ENCODE measurements around the gene DNAL4.

The DNAL4 gene

DNA sequence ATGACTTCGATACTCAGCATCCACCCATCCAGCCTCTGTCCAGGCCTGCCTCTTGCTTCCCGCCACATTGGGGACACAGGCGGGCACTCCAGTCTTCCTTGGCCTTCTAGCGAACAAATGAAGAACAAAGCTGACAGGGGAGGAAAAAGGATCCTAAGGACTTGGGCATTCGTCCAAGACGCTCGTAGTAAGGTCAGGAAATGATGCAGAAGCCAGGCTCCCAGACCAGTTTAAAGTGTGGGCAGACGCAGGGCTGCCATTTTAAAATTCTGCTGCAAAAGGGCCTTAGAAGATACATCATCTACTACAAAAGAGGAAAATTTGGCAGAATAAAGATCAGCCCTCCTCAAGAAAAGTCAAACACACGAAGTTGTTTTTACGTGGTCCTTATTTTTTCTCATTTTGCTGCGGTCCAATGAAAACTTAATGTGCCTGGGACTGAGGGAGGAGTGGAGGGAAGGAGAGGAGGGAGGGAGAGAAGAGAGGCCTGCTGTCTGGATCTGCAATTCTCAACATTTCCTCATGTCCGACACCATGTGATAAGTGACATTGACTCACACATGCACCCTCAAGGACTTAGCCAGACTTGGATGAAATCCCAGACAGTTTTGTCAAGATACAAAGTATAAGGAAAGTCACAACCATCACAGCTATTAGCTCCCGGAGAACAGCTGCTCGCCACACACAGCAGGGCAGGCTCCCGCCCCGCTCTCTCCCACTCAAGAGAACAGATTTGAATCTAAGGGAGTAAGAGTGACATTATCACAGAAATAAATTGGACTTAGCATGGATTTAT, 5.7 kb downstream of the DNAL4 start:
- no peak for DNase-seq (ENCODE audit: low read depth in 2 of 2, low spot score in 1 of 2)

DNA sequence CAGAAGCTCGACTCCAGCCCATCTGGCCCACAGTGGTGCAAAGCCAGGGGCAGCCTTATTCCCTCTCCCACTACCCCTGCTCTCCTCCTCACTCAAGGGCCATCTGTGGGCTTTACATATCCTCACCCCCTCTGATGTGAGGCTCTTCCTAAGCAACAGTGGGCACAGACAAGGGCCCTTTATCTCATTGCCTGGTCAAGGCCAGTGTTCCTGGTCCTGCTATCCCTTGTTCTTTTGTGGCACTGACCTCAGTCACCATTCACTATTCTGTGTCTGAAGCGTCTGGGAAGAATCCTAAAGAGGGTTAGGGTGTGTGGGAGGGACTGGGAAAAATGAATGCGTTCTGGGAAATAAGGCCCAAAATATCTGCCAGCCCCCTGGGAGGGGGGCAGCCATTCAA, 7.3 kb downstream of the DNAL4 start:
- no peak for DNase-seq (ENCODE audit: low read depth in 2 of 2, low spot score in 1 of 2)

DNA sequence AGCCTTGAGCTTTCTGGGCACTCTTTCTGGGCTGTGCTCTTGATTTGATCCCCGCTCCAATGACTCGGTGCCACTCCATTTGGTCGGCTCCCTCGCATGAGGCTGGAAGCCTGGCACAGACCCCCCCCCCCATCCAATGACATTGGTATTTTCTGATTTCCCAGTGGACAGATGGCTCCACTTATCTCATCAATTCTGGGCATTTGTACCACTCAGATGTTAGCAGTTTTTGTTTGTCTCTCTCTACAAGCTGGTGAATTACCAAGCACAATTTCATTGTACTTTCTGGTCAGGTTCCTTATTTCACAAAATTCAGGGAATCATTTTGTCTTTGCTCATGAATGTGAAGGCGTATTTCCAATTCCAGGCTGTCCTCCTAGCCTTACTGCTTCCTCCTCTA, 9.1 kb downstream of the DNAL4 start:
- no peak for DNase-seq (ENCODE audit: low read depth in 2 of 2, low spot score in 1 of 2)

DNA sequence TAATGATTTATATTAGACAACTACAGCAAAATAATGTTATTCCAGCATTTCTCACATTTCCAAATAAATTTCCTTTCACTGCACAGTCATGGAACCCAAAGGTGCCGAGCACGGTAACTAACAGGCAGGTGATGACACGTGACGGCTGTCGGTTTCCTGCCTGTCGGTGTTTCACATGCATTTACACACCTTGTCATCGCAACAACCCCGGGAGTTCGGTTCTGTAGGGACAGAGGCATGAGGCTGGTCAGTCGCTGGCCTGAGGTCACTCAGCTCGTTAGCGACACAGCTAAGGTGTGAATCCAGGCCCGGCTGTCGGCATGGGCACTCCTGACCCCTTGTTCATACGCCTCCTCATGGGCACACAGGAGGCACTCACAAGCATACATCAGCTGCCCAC, 9.9 kb downstream of the DNAL4 start:
- DNase-seq (ENCODE audit: low read depth in 2 of 2, low spot score in 1 of 2) = no peak

DNA sequence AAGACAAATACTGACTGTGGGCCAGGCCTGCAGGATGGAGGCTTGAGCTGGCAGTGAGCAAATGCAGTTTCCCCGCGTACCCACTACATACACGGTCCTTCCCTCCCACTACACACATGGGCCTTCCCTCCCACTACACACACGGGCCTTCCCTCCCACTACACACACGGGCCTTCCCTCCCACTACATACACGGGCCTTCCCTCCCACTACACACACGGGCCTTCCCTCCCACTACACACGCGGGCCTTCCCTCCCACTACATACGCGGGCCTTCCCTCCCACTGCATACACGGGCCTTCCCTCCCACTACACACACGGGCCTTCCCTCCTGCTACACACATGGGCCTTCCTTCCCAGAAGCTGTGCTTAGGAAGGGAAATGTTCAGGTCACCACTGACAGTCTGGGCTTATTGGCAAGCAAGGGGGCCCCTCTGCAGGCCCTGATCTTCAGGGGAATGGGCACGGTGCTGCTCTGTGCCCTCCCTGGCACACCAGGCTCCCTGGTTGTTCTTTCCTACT, 10.8 kb downstream of the DNAL4 start:
- DNase-seq (ENCODE audit: low read depth in 2 of 2, low spot score in 1 of 2) = no peak

DNA sequence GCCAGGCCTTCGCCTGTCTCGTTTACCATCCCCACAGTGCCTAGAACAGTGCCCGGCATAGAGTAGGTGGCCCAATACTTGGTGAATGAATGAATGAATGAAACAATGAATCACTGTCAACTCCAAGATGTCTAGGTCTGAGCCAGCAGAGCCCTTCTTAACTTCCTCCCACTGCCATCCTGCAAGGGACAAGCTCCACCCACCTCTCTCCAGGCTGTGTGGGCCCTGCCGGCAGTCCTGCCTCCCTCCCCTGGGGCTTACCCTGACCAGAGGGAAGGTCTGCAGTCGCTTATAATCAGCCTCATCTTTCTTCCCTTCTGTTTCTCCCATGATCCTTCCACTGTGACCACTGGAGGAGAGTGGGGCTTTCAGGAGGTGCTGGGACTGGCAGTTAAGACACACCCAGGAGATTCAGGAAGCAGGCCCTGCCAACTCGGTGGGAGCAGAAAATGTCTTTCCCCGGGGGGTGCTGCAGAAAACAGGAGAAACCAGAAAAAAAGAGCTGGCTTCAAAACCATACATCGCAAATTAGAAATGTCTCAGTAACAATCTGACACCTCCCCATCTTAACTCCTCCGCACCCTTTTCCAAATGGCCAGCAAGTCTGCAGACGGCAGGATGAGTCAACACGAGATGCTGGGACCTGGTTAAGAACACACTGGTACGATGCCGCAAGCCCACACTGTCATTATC, 11.4 kb downstream of the DNAL4 start:
- no peak for DNase-seq (ENCODE audit: low read depth in 2 of 2, low spot score in 1 of 2)

DNA sequence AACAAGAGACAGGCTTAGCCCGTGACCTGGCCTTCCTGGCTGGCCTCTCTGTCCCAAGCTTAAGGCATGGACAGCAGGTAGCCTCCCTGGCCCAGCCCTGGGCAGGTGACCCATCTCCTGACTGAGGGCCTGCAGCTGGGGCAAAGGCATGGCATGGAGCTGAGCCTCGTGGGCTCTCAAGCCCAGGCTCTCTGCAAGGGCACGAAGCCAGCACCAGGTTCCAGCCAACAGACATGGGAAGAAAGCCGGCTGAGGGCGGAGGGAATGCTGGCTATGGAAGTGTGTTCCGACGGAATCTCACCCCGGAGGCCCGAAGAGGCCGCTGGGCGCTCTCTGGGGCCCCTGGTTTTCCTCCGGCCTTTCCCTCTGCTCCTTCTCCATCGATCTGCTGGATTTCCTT, 12.9 kb downstream of the DNAL4 start:
- DNase-seq (ENCODE audit: low read depth in 2 of 2, low spot score in 1 of 2) = no peak

DNA sequence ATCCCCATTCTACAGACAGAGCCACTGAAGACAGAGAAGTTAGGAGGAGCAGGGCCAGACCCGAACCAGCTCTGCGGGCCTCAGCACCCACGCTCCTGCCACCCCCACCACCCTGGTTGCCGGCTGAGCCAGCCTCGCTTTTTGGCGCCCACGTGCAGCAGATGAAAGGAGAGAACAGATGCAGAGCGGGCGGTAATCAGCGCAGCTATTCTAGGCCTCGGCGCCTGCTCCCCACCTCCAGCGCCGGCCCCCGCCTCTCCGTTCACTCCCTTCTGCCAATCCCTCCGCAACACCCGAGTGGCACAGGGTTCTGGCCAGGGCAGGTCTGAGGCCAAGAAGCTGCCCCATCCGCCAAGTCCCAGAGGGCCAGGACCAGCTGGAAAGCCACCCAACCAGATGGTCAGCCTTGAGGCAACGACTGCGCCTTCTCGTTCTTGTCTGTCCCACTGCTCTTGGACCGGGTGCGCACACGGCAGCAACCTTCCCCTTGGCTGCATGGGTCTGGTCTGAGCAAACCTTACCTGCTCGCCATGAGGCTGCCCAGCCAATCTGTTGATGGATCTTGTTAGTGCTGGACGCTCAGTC, 16.8 kb downstream of the DNAL4 start:
- no peak for DNase-seq (ENCODE audit: low read depth in 2 of 2, low spot score in 1 of 2)

DNA sequence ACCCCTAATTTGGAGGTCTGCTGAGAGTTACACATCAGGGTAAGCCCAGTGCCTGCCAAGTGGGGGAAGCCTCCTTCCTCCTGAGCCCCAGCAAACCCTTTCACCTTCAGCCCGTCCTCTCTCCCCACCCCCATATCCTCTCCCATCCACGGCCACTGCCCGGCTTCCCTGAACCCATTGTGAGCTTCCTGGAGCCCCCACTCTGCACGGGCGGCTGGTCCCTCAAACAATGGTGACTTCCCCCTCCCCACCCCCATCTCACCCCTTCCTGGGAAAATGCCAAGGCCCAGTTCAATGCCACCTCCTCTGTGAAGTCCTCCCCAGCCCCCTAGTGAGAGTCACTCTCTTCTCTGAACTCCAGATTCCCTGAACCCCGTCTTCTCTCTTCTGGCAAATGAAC, 17.9 kb downstream of the DNAL4 start:
- no peak for DNase-seq (ENCODE audit: low read depth in 2 of 2, low spot score in 1 of 2)

DNA sequence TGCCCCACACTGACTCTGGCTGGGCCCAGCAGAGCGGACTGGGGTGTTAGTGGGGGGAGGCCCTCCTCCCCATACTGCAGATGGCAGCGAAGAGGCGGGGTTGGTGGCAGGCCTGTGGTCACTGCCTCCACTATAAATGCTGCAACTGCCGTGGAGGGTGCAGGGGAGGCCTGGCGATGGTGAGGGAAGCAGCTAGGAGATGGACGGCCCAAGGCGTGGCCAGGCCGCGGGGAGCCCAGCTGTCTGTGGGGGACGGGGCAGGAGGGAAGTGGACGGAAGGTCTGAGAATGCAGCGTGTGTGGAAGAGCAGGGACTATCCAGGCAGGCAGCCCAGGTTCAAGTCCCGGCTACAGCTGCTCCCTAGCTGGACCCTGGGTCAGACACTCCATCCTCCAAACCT, 18.3 kb downstream of the DNAL4 start:
- DNase-seq (ENCODE audit: low read depth in 2 of 2, low spot score in 1 of 2) = no peak

DNA sequence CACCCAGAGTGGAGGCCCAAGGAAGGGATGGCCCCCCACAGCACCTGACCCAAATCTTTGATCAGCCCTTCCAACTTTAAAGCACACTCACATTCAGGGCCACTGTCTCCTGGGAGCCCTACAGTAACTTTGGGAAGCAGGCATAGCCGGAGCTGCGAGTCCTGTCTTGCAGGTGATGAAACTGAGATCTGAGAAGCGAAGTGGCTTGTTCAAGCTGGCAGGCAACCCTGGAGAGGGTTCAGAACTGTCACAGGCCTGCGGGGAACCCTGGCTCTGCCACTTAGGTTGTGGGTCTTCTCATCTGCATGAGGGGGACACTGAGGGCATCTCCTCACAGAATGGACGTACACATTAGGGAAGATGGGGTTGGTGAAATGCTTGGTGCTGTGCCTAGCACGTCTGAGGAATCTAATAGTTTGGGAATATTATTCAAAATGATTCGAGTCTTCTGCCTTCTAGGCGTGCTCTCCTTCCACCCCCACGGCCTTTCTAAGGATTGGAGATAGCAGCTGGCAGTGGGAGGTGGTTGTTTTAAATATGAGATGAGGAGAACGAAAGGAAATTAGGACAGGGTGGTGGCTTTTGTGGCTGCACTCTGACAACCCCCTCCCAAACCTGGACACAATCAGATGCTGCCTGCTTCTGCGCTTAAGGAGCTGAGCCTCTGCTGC, 19.3 kb downstream of the DNAL4 start:
- DNase-seq (ENCODE audit: low read depth in 2 of 2, low spot score in 1 of 2) = no peak

DNA sequence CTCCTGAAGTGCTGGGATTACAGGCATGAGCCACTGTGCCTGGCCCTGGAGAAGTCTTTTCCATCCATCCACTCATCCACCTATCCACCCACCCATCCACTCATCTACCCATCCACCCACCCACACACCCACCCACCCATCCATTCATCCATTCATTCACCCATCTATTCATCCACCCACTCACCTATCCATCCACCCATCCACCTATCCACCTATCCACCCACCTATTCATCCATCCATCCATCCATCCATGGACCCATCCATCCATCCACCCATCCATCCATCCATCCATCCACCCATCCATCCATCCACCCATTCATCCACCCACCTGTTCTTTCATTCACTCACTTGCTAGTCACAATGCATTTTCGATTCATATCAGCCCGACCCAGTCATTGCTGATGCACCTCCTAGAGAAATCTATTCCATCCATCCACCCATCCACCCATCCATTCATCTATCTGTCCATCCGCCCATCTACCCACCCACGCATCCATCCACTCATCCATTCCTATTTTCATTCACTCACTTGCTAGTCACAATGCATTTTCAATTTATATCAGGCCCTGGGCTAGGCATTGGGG, 20.5 kb downstream of the DNAL4 start:
- no peak for DNase-seq (ENCODE audit: low read depth in 2 of 2, low spot score in 1 of 2)

DNA sequence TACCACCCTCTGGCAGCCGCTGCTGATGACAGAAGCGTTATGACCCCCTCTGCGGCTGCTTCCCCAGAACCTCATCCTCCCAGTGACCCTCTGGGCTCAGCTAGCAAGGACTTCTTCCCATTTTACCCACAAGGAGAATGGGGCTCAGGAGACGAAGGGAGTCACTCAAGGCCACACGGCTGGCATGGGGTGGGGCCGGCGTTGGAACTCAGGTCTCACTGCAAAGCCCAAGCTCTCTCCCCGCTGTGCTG, 21.4 kb downstream of the DNAL4 start:
- DNase-seq (ENCODE audit: low read depth in 2 of 2, low spot score in 1 of 2) = no peak

DNA sequence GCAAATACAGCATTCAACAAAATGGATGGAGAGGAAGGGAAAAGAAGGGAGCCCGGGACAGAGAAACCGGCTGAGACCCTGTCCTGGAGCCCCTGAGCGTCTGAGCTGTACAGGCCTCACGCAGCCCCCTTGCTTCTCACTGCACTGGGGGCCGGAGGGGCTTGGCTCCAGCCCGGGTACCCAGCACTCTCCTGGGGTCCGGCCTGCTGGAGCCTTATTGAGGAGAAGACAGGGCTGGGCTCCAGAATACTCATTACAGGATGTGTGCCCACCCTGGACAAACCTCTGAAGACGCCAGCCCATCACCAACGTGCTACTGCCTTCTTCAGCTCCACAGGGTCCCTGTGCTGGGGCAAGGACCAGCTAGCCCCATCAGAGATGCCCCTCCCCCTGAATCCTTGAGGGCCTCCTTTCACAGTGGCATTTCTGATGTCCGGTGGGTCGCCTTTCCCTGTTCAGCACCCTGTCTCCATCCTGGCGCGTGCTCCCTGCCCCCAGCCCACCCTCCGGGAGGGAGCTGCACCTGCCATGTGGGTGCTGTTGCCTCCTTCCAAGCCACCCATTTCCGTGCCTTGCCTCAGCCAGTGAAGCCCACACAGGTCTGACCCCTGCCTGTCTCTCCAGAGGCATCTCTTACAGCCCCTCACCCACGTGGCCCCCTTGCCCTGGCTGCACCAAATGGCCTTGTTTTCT, 23.5 kb downstream of the DNAL4 start:
- no peak for DNase-seq (ENCODE audit: low read depth in 2 of 2, low spot score in 1 of 2)

DNA sequence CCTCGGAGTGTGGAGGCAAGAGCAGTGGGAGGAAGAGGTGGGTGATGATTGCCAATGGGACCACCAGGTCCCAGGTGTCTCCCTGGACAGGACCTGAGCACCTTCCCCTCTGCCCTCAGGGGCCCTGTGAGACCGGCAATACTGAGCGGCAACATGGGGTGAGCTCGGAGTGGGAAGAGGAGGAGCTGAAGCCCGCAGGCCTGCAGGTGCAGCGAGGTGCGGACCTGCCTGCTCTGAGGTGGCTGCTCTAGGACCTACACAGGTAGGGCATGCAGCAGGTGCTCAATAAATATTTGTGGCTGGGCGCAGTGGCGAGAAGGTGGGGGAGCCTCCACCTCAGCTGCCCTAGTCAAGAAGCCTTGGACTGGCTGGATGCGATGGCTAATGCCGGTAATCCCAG, 25.9 kb downstream of the DNAL4 start:
- DNase-seq (ENCODE audit: low read depth in 2 of 2, low spot score in 1 of 2) = no peak

DNA sequence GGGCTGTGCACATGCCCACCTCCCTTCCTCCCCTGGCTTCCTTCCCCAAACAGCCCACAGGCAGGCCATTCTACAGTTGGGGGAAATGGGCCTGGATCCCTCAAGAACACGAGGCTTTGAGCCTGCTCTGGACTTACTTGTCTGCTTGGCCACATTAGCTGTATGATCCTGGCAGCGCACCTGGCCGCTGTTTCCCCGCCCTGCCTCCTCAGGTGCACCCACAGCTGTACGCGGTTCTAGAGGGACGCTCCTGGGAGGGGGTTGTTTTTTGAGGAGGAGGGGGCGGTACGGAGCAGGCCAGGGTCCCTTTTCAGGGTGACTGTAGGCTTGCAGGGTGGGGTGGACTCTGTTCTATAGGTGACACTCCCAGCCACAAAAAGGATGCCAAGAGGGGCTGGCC, 26.6 kb downstream of the DNAL4 start:
- DNase-seq (ENCODE audit: low read depth in 2 of 2, low spot score in 1 of 2) = no peak

DNA sequence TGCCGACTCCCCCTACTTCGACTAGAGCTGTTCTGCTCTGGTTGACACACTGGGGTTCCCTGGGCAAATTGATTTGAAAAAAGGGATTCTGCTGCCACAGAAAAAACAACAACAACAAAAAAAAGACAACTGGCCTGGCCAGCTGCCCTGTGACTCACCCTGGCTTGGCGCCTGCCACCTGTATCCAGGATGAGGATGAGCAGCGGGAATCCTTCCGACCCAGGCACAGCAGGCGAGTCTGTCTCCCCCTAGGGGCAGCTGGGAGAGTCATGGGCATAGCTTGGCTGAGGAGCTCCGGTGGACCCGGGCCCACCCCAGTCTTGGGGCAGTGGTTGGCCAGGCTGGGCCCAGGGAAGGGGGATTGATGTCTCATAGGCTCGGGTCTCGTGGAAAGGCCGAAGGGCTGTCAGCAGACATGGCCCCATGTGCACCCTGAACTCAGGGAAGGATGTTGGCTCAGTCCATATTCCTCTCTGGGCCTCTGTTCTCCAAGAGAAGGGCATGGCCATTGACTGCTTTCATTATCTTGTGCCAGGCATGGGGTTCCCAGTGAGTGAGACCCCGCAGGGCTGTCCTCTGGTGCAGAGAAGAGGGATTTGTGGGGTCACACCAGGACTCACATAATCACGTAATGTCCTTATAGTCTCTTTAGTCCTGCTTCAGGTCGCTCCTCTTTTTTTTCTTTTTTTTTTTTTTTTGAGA, 27.7 kb downstream of the DNAL4 start:
- peak in 1 of 2 donors; percentile 20 for DNase-seq (ENCODE audit: low read depth in 2 of 2, low spot score in 1 of 2)

DNA sequence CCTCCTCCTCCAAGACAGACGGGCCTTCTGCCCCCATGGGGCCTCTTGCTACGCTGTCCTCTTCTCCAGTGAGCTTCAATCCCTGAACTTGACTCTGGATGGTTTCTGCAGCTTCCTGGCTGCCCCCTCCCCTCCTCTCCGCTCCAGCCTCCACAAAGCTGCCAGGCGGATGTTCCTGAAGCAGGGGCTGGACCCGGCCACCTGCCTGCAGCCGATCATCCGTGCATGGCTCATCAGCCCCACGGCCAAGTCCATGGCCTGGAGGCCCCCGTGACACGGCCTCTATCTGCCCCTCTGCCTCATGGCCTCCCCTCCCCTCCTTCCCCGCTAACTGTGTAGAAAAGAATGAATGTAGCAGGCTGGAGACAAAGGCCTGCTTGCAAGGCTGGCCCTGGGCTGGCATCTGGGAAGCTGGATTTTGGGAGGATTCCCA, 31.4 kb downstream of the DNAL4 start:
- DNase-seq (ENCODE audit: low read depth in 2 of 2, low spot score in 1 of 2) = no peak

DNA sequence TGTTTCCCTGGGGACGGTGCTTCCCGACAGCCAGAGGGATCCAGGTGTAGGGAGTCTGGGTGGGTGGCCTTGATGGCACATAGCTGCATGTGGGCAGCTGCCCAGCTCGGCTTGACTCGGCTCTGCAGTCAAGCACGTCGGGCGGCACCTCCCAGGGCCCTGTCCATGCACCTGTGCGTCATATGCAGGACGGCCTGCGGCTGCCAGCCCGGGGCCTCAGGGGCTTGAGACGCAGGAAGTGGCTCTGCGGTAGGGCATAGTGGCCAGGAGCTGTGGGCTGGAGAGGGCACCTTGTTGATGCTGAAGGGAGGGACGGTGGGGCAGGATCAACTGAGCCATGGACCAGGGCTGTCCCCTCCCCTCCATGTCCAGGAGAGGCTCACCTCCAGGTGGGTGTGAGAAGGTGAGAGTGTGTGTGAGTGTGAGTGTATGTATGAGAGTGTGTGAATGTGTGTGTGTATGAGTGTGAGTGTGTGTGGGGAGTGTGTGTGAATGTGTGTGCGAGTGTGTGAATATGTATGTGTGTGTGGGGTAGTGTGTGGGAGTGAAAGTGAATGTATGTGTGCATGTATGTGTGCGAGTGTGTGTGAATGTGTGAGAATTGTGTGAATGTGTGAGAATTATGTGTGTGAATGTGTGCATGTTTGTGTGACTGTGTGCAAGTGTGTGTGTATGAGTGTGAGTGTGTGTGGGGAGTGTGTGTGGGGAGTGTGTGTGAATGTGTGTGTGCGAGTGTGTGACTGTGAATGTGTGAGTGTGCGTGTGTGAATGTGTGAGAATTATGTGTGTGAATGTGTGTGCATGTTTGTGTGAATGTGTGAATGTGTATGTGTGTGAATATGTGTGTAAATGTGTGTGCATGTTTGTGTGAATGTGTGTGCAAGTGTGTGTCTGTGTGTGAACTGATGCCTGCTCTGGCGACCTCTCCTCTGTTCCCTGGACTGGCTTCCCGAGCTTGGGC, 32.5 kb downstream of the DNAL4 start:
- no peak for DNase-seq (ENCODE audit: low read depth in 2 of 2, low spot score in 1 of 2)

All from stimulated activated CD8-positive, alpha-beta memory T cell treated with anti-CD3 and anti-CD28 coated beads, Interleukin-4, amount 100 ng/mL, for 1 hour (primary cell).